Pancreas (tissue), 10 donors: ENCODE results near the gene RASA3. TPM values are rescaled to one million over a fixed set of nuclear protein-coding genes. Genes with fewer than 3 reads are reported as not detected.

Experiments used
- ATAC-seq, 4 donors: fragments of 200-7000 bp; cut with Tn5 transposase; one replicate each; pipeline versions ENCODE4 v1.8.0 to v1.9.1; 2020; ENCODE audit warnings: mild to moderate bottlenecking in 4 of 4, moderate library complexity in 4 of 4
- DNase-seq, 6 donors: peaks; one replicate each; pipeline ENCODE4 v3.0.0-alpha.2; 2020
- FAIRE-seq: peaks from 2 replicates; lab custom pipeline; 2012; peaks lifted over from hg19 to GRCh38; lab: Jason Lieb, UNC
- H3K27ac ChIP-seq, 4 donors: fragments of 200-600 bp; sonication (generic); 1 replicate in 3 of 4; 2 replicates in 1 of 4; pipeline versions ENCODE4 v1.5.0 to v1.8.0; 2020
- H3K27me3 ChIP-seq, 4 donors: fragments of 200-600 bp; one replicate each; pipeline ENCODE4 v1.8.0; 2021
- H3K36me3 ChIP-seq, 3 donors: fragments of 200-600 bp; sonication (generic) in 1 of 3; one replicate each; pipeline versions ENCODE4 v1.5.0 to v1.8.0; 2020 to 2021
- H3K4me1 ChIP-seq, 3 donors: fragments of 200-600 bp; one replicate each; pipeline ENCODE4 v1.8.0; 2021
- H3K4me3 ChIP-seq, 4 donors: fragments of 200-600 bp; sonication (generic) in 2 of 4; one replicate each; pipeline versions ENCODE4 v1.5.0 to v1.8.0; 2020 to 2021
- H3K9me3 ChIP-seq, 4 donors: fragments of 200-600 bp; one replicate each; pipeline ENCODE4 v1.8.0; 2021
- CTCF ChIP-seq, 4 donors: fragments of 200-600 bp; sonication (generic) in 3 of 4; IDR thresholded peaks; one replicate each; pipeline versions ENCODE4 v1.5.0 to v1.8.0; 2021; ENCODE audit warnings: antibody characterized with exemption in 4 of 4
- WGBS, 2 donors: extraction: QIAGEN DNeasy Blood & Tissue Kit; methylation state at CpG; one replicate each; pipeline ENCODE4 v1.1.7; 2013; 5-methylcytosine and 5-hydroxymethylcytosine counted together
- intact Hi-C, 3 donors: fragments of 100-400 bp; cut with DNase I; formaldehyde crosslinking; loops; one replicate each; pipeline versions ENCODE4 v1.11.1 to v1.14.2; 2022
- polyA plus RNA-seq, 2 donors: library from polyadenylated mRNA; stranded (reverse); fragments of 200-250 nt; gene quantifications; one replicate each; pipeline ENCODE4 v1.2.3, GENCODE V29; 2013
- total RNA-seq, 6 donors: library from RNA; stranded (reverse); fragmentation: NEBNext Ultra II Directional in 4 of 6; extraction: Animal tissue kit (Norgen Biotek cat#: 25700) in 4 of 6; gene quantifications; one replicate each; pipeline versions ENCODE4 v1.2.1 to v1.2.4, GENCODE V29; 2021 to 2023
- donor health status: healthy with polysubstance abuse.
- donor health status: DM: no; HTN: no; CAD: no; lungs with moderate emphysema.
- donor health status: DM: no; HTN: no; CAD: no.
- donor health status: control.
- donor health status: control.
- donor health status: Bipolar disorder and iron deficiency.
- donor health status: DM: yes; HTN: yes; CAD: no.
- donor health status: DM: no; HTN: no; CAD: no.
- donor health status: DM: no; HTN: no; CAD: no.
- donor health status: DM: yes; HTN: yes; CAD: no.

The RASA3 gene
- total and polyA plus RNA-seq, 8 donors, result 5.7 to 11.2 (median 9.1) TPM

GRCh38 chr13:114108894-114109293 is 23.5 kb downstream of the RASA3 start:
- Histone ChIP-seq H3K4me3 (no peak overlapping the region), H3K27ac (no peak overlapping the region), H3K36me3 (no peaks in the 10 kb centered on the region), H3K4me1 (no peaks in the 10 kb centered on the region), H3K9me3 (no peaks in the 10 kb centered on the region), H3K27me3 (no peaks in the 10 kb centered on the region)
- no peak for ATAC-seq
- no peak for TF ChIP-seq CTCF (IDR thresholded peaks at IDR 0.05)
- intact Hi-C loops, result no loop called here
- FAIRE-seq, result no peak
- WGBS, 2 donors, result 89 to 93% methylated on average over 20 of the region's 20 CpGs
- DNase-seq, result peak in 3 of 6 donors; percentile 5 to 52 (median 46)

- no peaks in the 10 kb centered on the region for H3K27me3 ChIP-seq
- DNase-seq, result peak in 2 of 6 donors; percentile 37 to 39
- no peak for ATAC-seq
- no peaks in the 10 kb centered on the region for H3K9me3 ChIP-seq
- intact Hi-C loops, result no loop called here
- no peaks in the 10 kb centered on the region for H3K4me1 ChIP-seq
- no peak for FAIRE-seq
- H3K27ac ChIP-seq, result no peak overlapping the region
- no peak overlapping the region for H3K4me3 ChIP-seq
- H3K36me3 ChIP-seq, result no peaks in the 10 kb centered on the region
- TF ChIP-seq CTCF (IDR thresholded peaks at IDR 0.05), result no peak
- WGBS, 2 donors, result 93 to 95% methylated on average over 33 of the region's 33 CpGs
Observed at GRCh38 chr13:114108141-114108761, 24.2 kb downstream of the RASA3 start.

GRCh38 chr13:114107686-114108081 is 24.7 kb downstream of the RASA3 start:
- WGBS, 2 donors, result 83 to 90% methylated on average over 12 of the region's 12 CpGs
- Histone ChIP-seq H3K4me1 (no peaks in the 10 kb centered on the region), H3K27ac (no peak overlapping the region), H3K4me3 (no peak overlapping the region), H3K27me3 (no peaks in the 10 kb centered on the region), H3K9me3 (no peaks in the 10 kb centered on the region), H3K36me3 (no peaks in the 10 kb centered on the region)
- DNase-seq (peak in 2 of 6 donors; percentile 23 to 55), FAIRE-seq (no peak), ATAC-seq (peak in 1 of 4 donors; percentile 12)
- no peak for TF ChIP-seq CTCF (IDR thresholded peaks at IDR 0.05)
- intact Hi-C loops, result no loop called here

GRCh38 chr13:114106991-114107685 is 25.3 kb downstream of the RASA3 start:
- no peak for FAIRE-seq
- ATAC-seq, result no peak
- Histone ChIP-seq H3K27me3 (no peaks in the 10 kb centered on the region), H3K27ac (no peak overlapping the region), H3K4me1 (no peaks in the 10 kb centered on the region), H3K9me3 (no peaks in the 10 kb centered on the region), H3K4me3 (no peak overlapping the region), H3K36me3 (no peaks in the 10 kb centered on the region)
- TF ChIP-seq CTCF (IDR thresholded peaks at IDR 0.05), result no peak
- peak in 3 of 6 donors; percentile 21 to 51 (median 50) for DNase-seq
- WGBS, 2 donors, result 88 to 94% methylated on average over 27 of the region's 27 CpGs
- intact Hi-C loops, result no loop called here

GRCh38 chr13:114106526-114106925 is 25.9 kb downstream of the RASA3 start:
- no peak for FAIRE-seq

More at GRCh38 chr13:114106526-114106925, 25.9 kb downstream of the RASA3 start:
- intact Hi-C loops, result no loop called here
- TF ChIP-seq CTCF (IDR thresholded peaks at IDR 0.05), result no peak
- no peaks in the 10 kb centered on the region for H3K36me3 ChIP-seq
- no peaks in the 10 kb centered on the region for H3K27me3 ChIP-seq
- H3K4me1 ChIP-seq, result no peaks in the 10 kb centered on the region
- H3K9me3 ChIP-seq, result no peaks in the 10 kb centered on the region
- 94 to 97% methylated on average over 9 of the region's 9 CpGs for WGBS, 2 donors
- H3K27ac ChIP-seq, result no peak overlapping the region
- DNase-seq (peak in 2 of 6 donors; percentile 6 to 19), ATAC-seq (no peak)
- H3K4me3 ChIP-seq, result no peak overlapping the region
